ENCODE results near the gene TOR2A.

DNA sequence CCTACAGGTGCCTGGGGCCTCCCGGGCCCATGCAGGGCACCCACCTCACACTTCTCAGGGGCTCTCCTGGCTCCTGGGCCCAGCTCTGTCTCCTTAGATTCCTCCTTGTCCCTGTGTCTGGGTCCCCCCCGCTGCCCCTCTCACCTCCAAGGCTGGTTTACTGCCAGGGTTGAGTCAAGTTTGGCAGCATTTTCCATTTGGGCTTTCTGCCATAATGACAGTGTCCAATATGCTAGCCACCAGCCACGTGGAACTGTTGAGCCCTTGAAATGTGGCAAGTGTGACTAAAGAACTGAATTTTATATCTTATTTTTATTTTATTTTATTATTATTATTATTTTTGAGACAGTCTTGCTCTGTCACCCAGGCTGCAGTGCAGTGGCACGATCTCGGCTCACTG, 17.3 kb downstream of the TOR2A start:
- TF ChIP-seq, protein P1, sequence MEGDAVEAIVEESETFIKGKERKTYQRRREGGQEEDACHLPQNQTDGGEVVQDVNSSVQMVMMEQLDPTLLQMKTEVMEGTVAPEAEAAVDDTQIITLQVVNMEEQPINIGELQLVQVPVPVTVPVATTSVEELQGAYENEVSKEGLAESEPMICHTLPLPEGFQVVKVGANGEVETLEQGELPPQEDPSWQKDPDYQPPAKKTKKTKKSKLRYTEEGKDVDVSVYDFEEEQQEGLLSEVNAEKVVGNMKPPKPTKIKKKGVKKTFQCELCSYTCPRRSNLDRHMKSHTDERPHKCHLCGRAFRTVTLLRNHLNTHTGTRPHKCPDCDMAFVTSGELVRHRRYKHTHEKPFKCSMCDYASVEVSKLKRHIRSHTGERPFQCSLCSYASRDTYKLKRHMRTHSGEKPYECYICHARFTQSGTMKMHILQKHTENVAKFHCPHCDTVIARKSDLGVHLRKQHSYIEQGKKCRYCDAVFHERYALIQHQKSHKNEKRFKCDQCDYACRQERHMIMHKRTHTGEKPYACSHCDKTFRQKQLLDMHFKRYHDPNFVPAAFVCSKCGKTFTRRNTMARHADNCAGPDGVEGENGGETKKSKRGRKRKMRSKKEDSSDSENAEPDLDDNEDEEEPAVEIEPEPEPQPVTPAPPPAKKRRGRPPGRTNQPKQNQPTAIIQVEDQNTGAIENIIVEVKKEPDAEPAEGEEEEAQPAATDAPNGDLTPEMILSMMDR (optimal IDR thresholded peaks at IDR 0.05 in 1 of 3, IDR thresholded peaks at IDR 0.05 in 1 of 3, conservative IDR thresholded peaks at IDR 0.05 in 1 of 3; ENCODE audit: extremely low read depth in 1 of 3, insufficient read depth in 2 of 3, low read length in 3 of 3) = no peak
- no peak for TF ChIP-seq EZH2 (IDR thresholded peaks at IDR 0.05; ENCODE audit: low read length)
